ENCODE results near the gene KLF6. TPM values are rescaled to one million over a fixed set of nuclear protein-coding genes. Genes with fewer than 3 reads are reported as not detected.

KLF6 gene
- total RNA-seq, 2 donors from 2014 or later: 184 to 240 TPM

DNA sequence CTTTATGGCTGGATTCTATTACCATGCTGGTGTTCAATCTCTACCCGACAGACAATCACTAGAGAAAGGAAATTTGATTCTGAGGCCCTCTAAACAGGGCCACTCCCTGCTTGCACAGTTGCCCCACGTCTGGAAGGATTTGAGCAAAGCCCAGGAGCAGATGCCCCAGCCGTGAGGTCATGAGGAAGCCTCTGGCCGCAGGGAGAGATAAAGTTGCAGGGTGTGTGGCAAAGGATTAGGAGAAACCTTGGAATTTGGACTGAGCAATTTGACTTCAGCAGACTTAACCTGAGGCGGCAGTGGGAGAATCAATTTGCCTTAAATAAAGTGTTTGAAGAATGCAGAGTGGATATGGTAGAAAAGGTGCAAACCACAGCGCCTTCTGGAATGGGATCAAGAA, 40.2 kb upstream of the KLF6 start:
- Mint-ChIP-seq H3K36me3 (ENCODE audit: insufficient read depth in 2 of 2) (no peaks in the 10 kb centered on the region), H3K4me1 (ENCODE audit: low read depth) (peaks cover 42% of the 10 kb centered on the region), H3K27ac (peak overlapping the region; percentile 72), H3K27me3 (ENCODE audit: low read depth) (no peaks in the 10 kb centered on the region), H3K9me3 (no peaks in the 10 kb centered on the region), H3K4me3 (no peak overlapping the region)
- no peak for ATAC-seq (replicated peaks in 1 of 2)
- DNase-seq: no peak

DNA sequence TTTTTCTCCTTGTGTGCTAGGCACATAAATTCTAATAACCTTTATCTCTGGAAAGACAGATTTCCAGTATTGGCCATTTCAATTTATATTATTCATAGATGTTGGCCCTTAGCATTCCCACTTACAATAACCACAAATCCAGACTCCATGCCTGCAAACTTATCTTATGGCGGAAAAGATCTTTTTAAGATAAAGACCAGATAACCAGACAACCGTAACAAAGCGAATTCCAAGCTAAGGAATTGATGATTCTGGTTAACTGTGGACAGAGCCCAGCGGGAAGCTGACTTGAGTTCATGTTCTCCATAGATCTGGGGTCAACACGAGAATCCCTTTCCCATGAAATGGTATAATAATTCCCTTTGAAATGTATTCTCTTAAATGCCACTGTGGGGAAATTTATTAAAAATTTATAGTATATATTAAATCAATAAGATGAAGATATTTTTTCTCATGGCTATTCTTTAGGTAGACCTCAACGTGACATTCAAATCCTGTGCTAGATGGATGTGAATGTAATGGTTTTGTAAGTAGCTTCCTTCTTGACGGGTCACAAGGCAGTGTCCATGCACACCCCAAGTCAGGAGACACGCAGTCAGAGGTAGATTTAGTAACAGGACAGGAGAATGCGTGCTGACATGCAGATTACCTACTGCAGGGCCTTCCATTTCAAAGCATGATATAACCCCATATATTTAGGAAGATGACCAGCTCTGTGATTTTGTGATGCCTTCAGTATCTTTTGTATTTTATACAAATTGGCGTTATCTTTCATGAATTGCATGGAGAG, 37.7 kb upstream of the KLF6 start:
- Mint-ChIP-seq H3K36me3 (ENCODE audit: insufficient read depth in 2 of 2) (no peaks in the 10 kb centered on the region), H3K9me3 (peaks cover 0 to 2% of the 10 kb centered on the region in 2 donors), H3K4me1 (ENCODE audit: low read depth) (peaks cover 17% of the 10 kb centered on the region), H3K27me3 (ENCODE audit: low read depth) (no peaks in the 10 kb centered on the region), H3K27ac (no peak overlapping the region), H3K4me3 (no peak overlapping the region)
- ATAC-seq (replicated peaks in 1 of 2) (no peak), DNase-seq (no peak)

DNA sequence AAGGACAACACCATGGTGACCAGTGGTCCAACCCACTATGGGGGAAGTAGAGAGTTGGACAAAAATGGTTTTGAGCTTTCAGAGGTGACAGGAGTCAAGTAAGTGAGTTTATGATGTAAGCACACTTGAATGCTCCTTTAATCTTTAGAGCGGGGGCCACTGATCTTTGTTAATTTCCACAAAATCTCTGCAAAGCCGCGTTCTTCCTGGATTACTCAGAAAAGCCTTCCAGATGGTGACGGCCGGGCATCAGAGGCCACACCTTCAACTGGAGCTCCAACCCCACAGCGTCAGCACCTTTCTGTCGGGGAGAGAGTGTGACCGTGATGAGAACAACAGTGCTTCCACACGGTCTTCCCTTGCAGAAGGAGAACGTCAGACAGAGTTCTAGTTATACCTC, 35.2 kb upstream of the KLF6 start:
- no peaks in the 10 kb centered on the region for H3K27me3 Mint-ChIP-seq (ENCODE audit: low read depth)
- H3K4me3 Mint-ChIP-seq: no peak overlapping the region
- no peaks in the 10 kb centered on the region for H3K36me3 Mint-ChIP-seq (ENCODE audit: insufficient read depth in 2 of 2)
- ATAC-seq (replicated peaks in 1 of 2): no peak
- DNase-seq: no peak
- H3K27ac Mint-ChIP-seq: no peak overlapping the region
- peaks cover 15% of the 10 kb centered on the region for H3K4me1 Mint-ChIP-seq (ENCODE audit: low read depth)
- peaks cover 0 to 2% of the 10 kb centered on the region in 2 donors for H3K9me3 Mint-ChIP-seq

DNA sequence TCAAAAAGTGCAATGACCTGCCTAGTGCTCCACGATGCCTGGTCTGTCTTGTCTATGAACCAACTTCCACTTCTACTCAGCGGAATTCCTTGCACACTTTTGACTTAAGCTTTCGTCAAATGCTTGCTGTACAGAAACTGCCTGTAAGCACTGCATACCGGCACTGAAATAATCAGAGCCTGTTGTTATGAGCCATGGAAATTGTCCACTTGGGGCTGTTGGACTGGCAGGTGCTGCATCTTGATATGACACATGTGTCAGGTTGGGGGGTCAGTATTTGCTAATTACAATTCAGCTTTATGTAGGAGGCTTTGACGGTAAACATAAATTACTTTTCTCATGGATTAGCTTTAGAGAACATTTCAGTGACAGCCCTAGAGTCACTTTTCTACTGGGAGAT, 32.0 kb upstream of the KLF6 start:
- Mint-ChIP-seq H3K4me3 (no peak overlapping the region), H3K36me3 (ENCODE audit: insufficient read depth in 2 of 2) (peaks cover 0 to 3% of the 10 kb centered on the region in 2 donors), H3K27me3 (ENCODE audit: low read depth) (no peaks in the 10 kb centered on the region), H3K27ac (no peak overlapping the region), H3K9me3 (peaks cover 0 to 2% of the 10 kb centered on the region in 2 donors), H3K4me1 (ENCODE audit: low read depth) (peaks cover 41% of the 10 kb centered on the region)
- ATAC-seq (replicated peaks in 1 of 2) (no peak), DNase-seq (no peak)

DNA sequence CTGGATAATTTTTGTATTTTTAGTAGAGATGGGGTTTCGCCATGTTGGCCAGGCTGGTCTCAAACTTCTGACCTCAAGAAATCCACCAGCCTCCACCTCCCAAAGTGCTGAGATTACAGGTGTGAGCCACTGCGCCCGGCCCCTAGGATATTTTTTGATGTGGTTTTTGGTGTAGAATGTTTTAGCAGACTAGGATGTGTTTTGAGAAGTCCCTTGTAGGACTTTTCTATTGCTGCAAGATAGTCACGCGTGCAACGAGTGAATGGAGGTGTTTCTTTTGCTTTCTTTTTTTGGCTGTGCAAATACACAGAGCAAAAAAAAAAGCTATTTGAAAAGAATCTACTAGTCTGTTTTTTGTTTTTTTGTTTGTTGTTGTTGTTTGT, 29.8 kb upstream of the KLF6 start:
- ATAC-seq (replicated peaks in 1 of 2): no peak
- no peaks in the 10 kb centered on the region for H3K27me3 Mint-ChIP-seq (ENCODE audit: low read depth)
- H3K36me3 Mint-ChIP-seq (ENCODE audit: insufficient read depth in 2 of 2): peaks cover 0 to 3% of the 10 kb centered on the region in 2 donors
- peak overlapping the region; percentile 24 to 46 for H3K4me3 Mint-ChIP-seq
- peaks cover 33% of the 10 kb centered on the region for H3K4me1 Mint-ChIP-seq (ENCODE audit: low read depth)
- no peak for DNase-seq
- H3K27ac Mint-ChIP-seq: no peak overlapping the region
- H3K9me3 Mint-ChIP-seq: no peaks in the 10 kb centered on the region

DNA sequence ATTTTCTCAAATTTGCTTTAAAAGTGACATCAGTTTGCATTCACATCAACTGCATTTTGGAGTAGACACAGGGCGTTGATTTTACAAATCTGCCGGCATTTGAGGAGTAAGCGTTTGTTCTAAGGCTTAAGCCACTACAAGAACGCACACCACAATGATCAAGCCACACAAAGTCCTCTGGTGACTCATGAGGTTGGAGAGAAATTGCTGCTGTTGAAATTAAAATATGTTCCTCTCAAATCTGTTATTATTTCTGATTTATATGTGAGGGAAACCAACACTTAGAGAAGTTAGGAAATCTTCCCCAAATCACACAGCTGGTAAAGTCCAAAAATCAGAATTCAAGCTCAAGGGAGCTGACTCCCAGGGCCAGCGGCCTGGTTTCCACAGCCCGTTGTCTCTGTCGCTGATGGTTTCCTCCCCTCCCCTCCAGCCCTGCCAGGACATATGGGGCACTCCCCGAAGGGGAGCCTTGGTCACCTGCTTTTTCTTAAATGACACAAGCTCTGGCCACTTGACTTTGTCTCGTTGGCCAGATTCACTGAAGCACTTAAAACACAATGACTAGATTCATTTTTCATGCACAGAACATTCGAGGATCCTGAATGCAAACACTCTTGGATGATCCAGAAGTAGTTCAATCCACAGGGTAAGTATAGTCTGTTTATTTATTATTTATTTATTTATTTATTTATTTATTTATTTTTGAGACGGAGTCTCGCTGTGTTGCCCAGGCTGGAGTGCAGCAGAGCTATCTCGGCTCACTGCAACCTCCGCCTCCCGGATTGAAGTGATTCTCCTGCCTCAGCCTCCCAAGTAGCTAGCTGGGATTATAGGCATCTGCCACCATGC, 29.2 kb upstream of the KLF6 start:
- no peak overlapping the region for H3K27ac Mint-ChIP-seq
- ATAC-seq (replicated peaks in 1 of 2) (no peak), DNase-seq (no peak)
- peak overlapping the region in 1 of 2 donors; percentile 24 for H3K4me3 Mint-ChIP-seq
- H3K36me3 Mint-ChIP-seq (ENCODE audit: insufficient read depth in 2 of 2): peaks cover 0 to 3% of the 10 kb centered on the region in 2 donors
- peaks cover 33% of the 10 kb centered on the region for H3K4me1 Mint-ChIP-seq (ENCODE audit: low read depth)
- H3K9me3 Mint-ChIP-seq: no peaks in the 10 kb centered on the region
- no peaks in the 10 kb centered on the region for H3K27me3 Mint-ChIP-seq (ENCODE audit: low read depth)

DNA sequence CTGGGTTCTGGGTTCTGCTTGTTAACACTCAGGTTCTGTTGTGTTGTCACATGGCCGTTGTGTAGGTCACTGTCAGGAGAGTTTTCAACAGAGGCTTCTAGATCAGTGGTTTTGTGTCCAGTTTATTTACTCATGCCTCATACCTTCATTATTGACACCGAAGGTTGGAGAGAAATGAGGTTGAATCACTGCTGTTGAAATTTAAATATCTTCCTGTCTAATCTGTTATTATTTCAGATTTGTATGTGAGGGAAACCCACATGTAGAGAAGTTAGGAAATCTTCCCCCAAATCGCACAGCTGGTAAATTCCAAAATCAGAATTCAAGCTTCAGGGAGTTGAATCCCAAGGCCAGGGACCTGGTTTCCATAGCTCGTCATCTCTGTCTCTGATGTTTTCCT, 28.3 kb upstream of the KLF6 start:
- Mint-ChIP-seq H3K27me3 (ENCODE audit: low read depth) (no peaks in the 10 kb centered on the region), H3K4me1 (ENCODE audit: low read depth) (peaks cover 33% of the 10 kb centered on the region), H3K9me3 (no peaks in the 10 kb centered on the region)

DNA sequence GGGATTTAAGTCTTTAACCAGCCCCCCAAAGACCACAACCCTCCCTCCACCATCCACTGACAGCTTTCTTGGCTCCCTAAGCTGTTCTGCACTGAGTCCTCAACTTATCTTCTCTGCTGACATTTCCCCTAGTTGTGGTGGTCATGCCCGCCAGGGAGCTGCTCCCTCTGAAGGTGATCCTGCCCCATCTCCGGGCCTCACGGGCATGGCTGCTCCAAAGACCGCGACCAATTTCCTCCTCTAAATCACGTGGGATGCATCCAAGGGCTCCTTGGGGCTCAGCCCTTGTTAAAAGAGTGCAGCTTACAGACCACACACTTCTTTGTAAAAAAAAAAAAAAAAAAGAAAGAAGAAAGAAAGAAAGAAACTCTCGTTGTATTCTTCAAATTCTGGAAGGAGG, 27.1 kb upstream of the KLF6 start:
- peaks cover 0 to 3% of the 10 kb centered on the region in 2 donors for H3K36me3 Mint-ChIP-seq (ENCODE audit: insufficient read depth in 2 of 2)
- peak overlapping the region; percentile 100 for H3K27ac Mint-ChIP-seq
- H3K4me3 Mint-ChIP-seq: peak overlapping the region; percentile 38 to 75
- DNase-seq (no peak), ATAC-seq (replicated peaks in 1 of 2) (no peak)
- no peaks in the 10 kb centered on the region for H3K27me3 Mint-ChIP-seq (ENCODE audit: low read depth)
- peaks cover 33% of the 10 kb centered on the region for H3K4me1 Mint-ChIP-seq (ENCODE audit: low read depth)
- no peaks in the 10 kb centered on the region for H3K9me3 Mint-ChIP-seq

More for the DNA sequence above, 28.3 kb upstream of the KLF6 start:
- ATAC-seq (replicated peaks in 1 of 2) (no peak), DNase-seq (no peak)
- Mint-ChIP-seq H3K4me3 (no peak overlapping the region), H3K27ac (no peak overlapping the region), H3K36me3 (ENCODE audit: insufficient read depth in 2 of 2) (peaks cover 0 to 3% of the 10 kb centered on the region in 2 donors)

DNA sequence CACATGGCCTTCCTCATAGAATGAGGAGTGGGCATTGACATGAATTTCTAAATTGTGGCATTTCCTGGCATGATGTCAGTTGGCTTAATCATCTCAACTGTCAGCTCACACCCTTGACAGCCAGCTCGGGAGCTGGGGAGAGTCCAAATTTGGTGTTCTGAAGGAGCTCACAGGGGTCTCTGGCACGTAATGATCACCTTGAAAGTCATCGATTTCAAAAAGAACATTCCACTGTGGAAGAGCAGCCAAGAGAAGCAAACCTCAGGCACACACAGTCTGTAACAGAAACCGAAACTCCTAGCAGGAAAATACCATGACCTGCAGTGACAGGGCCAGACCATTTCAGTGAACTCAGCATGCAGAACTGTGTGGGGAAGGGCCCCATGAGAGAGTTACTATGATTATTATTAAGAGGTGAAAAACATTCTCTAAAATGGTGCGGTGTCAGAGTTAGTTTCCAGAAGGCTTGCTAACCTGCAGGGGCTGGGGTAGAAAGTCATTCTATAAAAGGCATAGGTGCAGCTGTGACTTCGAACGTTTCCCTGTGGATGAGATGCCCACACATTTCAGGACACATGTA, 26.4 kb upstream of the KLF6 start:
- DNase-seq (peak; percentile 70), ATAC-seq (replicated peaks in 1 of 2) (peak; percentile 59 to 60)
- H3K36me3 Mint-ChIP-seq (ENCODE audit: insufficient read depth in 2 of 2): peaks cover 0 to 3% of the 10 kb centered on the region in 2 donors
- no peaks in the 10 kb centered on the region for H3K27me3 Mint-ChIP-seq (ENCODE audit: low read depth)
- peaks cover 33% of the 10 kb centered on the region for H3K4me1 Mint-ChIP-seq (ENCODE audit: low read depth)
- no peaks in the 10 kb centered on the region for H3K9me3 Mint-ChIP-seq
- peak overlapping the region; percentile 46 to 75 for H3K4me3 Mint-ChIP-seq
- peak overlapping the region; percentile 100 for H3K27ac Mint-ChIP-seq

DNA sequence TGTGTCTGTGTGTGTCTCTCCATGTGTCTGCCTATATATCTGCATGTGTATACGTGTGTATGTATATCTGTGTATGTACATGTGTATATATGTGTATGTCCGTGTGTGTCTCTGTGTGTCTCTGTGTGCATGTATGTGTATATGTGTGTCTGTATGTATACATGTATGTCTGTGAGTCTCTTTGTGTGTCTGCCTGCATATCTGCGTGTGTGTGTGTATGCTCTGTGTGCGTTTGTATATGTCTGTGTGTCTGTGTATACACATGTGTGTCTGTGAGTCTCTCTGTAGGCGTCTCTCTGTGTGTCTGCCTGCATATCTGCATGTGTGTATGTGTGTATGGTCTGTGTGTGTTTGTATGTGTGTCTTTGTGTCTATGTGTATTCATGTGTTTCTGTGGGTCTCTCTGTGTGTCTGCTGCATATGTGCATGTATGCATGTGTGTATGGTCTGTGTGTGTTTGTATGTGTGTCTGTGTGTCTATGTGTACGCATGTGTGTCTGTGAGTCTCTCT, 23.7 kb upstream of the KLF6 start:
- no peak for DNase-seq
- no peaks in the 10 kb centered on the region for H3K27me3 Mint-ChIP-seq (ENCODE audit: low read depth)
- H3K36me3 Mint-ChIP-seq (ENCODE audit: insufficient read depth in 2 of 2): no peaks in the 10 kb centered on the region
- peak overlapping the region; percentile 17 for H3K27ac Mint-ChIP-seq
- peak overlapping the region; percentile 8 to 46 for H3K4me3 Mint-ChIP-seq
- peaks cover 10% of the 10 kb centered on the region for H3K4me1 Mint-ChIP-seq (ENCODE audit: low read depth)
- ATAC-seq (replicated peaks in 1 of 2): no peak
- no peaks in the 10 kb centered on the region for H3K9me3 Mint-ChIP-seq

DNA sequence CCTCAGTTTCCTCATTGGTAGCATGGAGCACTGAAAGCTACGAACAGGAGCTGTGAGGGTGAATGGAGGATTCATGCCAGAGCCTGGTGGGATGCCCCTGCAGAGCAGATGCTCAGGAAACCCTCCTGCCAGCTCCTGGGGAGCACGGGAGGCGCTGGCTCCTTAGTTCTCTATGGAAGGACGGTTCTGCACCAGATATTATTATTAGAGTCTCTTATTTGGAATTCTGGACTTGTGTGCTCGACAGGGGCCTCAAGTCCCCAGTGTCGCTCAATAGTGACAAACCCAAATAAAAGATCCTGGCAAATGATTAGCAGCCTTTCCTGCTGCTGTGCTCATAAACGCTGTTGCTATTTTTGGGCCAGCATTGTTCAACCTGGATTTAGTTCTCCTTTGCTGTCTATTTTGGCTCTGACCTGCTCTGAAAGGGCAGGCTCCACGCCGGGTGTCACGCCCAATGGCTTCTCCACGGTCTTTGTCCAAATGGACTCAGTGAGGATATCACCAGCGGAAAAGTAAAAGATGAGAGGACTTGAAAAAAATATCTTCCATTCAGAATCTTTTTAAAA, 23.0 kb upstream of the KLF6 start:
- H3K4me3 Mint-ChIP-seq: peak overlapping the region; percentile 46 to 75

DNA sequence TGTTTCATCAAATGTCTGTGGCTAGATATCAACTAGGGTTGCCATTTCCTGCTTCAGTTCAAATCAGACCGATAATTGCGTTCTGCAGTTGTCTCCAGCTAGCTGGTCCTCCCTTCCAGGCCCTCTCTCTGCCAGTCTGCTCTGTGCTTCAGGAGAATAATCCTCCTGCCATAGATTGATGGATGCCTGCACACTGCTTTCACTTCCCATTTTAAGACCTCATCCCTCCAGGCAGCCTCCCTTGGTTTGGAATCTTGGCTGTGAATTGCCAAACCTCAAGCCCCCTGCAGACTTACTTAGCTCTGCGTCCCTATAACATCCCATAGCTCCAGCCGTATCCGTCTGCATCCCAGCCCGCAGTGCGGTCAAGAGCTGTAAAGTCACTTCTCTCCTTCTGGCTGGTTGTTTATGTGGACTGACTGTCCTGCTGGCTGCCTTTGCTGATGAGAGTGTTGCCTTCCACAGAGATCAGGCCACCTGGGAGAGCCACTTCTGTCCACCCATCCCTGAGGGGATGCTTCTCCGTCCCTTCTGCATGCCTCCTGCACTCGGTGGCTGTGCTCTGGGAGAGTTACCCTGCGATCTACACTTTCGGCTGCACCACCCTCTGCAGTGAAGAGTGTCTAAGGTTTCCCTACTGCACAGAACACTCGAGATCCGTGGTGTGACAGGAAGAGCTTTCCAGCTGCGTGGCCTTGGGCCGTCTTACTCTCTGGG, 22.4 kb upstream of the KLF6 start:
- no peak for ATAC-seq (replicated peaks in 1 of 2)
- H3K4me1 Mint-ChIP-seq (ENCODE audit: low read depth): no peaks in the 10 kb centered on the region
- H3K27me3 Mint-ChIP-seq (ENCODE audit: low read depth): no peaks in the 10 kb centered on the region

More for the DNA sequence above, 23.0 kb upstream of the KLF6 start:
- Mint-ChIP-seq H3K27ac (no peak overlapping the region), H3K4me1 (ENCODE audit: low read depth) (peaks cover 3% of the 10 kb centered on the region), H3K36me3 (ENCODE audit: insufficient read depth in 2 of 2) (no peaks in the 10 kb centered on the region), H3K9me3 (no peaks in the 10 kb centered on the region), H3K27me3 (ENCODE audit: low read depth) (no peaks in the 10 kb centered on the region)
- no peak for DNase-seq
- no peak for ATAC-seq (replicated peaks in 1 of 2)

More for the DNA sequence above, 22.4 kb upstream of the KLF6 start:
- H3K36me3 Mint-ChIP-seq (ENCODE audit: insufficient read depth in 2 of 2): no peaks in the 10 kb centered on the region
- DNase-seq: no peak
- no peaks in the 10 kb centered on the region for H3K9me3 Mint-ChIP-seq
- H3K4me3 Mint-ChIP-seq: peak overlapping the region; percentile 46 to 75
- H3K27ac Mint-ChIP-seq: no peak overlapping the region
